HG02642 (cell line): Measurements from ENCODE around the gene ANP32E.

Experiments used
- ATAC-seq: cut with Tn5 transposase; IDR thresholded peaks from one replicate; pipeline ENCODE4 v1.9.1; 2021; ENCODE audit warnings: mild to moderate bottlenecking; ENCODE audit not compliant: unreplicated experiment, poor library complexity

Gene ANP32E

GRCh38 chr1:150235852-150236613 is at the start of gene ANP32E:
TSS of gene ANP32E (minus strand) at chr1:150236112. CDS start at chr1:150235786, 326 bp downstream.
- peak; percentile 88 for ATAC-seq

- no peak for ATAC-seq
Measured at GRCh38 chr1:150283260-150283659, 47.3 kb upstream of the ANP32E start.

GRCh38 chr1:150282558-150282958 is 46.6 kb upstream of the ANP32E start:
- no peak for ATAC-seq

GRCh38 chr1:150281758-150282557 is 46.0 kb upstream of the ANP32E start, which contains the start of gene CIART:
TSS of gene CIART (plus strand) at chr1:150282554. CDS start at chr1:150283268, 714 bp downstream.
- ATAC-seq = peak; percentile 80

GRCh38 chr1:150281221-150281757 is 45.4 kb upstream of the ANP32E start:
- ATAC-seq = no peak

- no peak for ATAC-seq
Measured at GRCh38 chr1:150280138-150280707, 44.3 kb upstream of the ANP32E start.

- ATAC-seq = no peak
Measured at GRCh38 chr1:150273311-150273710, 37.4 kb upstream of the ANP32E start.

GRCh38 chr1:150271291-150271959 is 35.5 kb upstream of the ANP32E start:
- no peak for ATAC-seq

- no peak for ATAC-seq
Measured at GRCh38 chr1:150269451-150269850, 33.5 kb upstream of the ANP32E start.

GRCh38 chr1:150268705-150269403 is 32.9 kb upstream of the ANP32E start, which contains the start of gene APH1A:
TSS of gene APH1A (minus strand) at chr1:150269016. CDS start at chr1:150268810, 206 bp downstream.
- ATAC-seq = peak; percentile 92

GRCh38 chr1:150268340-150268704 is 32.4 kb upstream of the ANP32E start:
- peak; percentile 28 for ATAC-seq

- ATAC-seq = no peak
Measured at GRCh38 chr1:150267896-150268295, 32.0 kb upstream of the ANP32E start.

GRCh38 chr1:150263549-150263948 is 27.6 kb upstream of the ANP32E start:
- no peak for ATAC-seq

GRCh38 chr1:150262388-150263320 is 26.7 kb upstream of the ANP32E start:
- no peak for ATAC-seq

GRCh38 chr1:150261367-150261766 is 25.5 kb upstream of the ANP32E start:
- ATAC-seq = no peak

- ATAC-seq = no peak
Measured at GRCh38 chr1:150259758-150260669, 24.1 kb upstream of the ANP32E start.

GRCh38 chr1:150259217-150259616 is 23.3 kb upstream of the ANP32E start:
- no peak for ATAC-seq
